Heart left ventricle (tissue), 16 donors: ENCODE measurements around the gene NUDCD3. TPM values are rescaled to one million over a fixed set of nuclear protein-coding genes. Genes with fewer than 3 reads are reported as not detected.

ENCODE experiments used
- ATAC-seq, 4 donors: fragments of 200-7000 bp; cut with Tn5 transposase; one replicate each; pipeline ENCODE4 v1.9.1; 2020 to 2022; ENCODE audit warnings: moderate library complexity in 4 of 4, mild to moderate bottlenecking in 3 of 4, moderate number of reproducible peaks in 1 of 4
- DNase-seq, 5 donors: peaks; one replicate each; pipeline ENCODE4 v3.0.0-alpha.2; 2020
- H3K27ac ChIP-seq, 12 donors: fragments of 200-600 bp; sonication (generic) in 4 of 12; one replicate each; pipeline versions ENCODE4 v1.5.0 to v1.8.0; 2016 to 2022; ENCODE audit warnings: mild to moderate bottlenecking in 2 of 12
- H3K27me3 ChIP-seq, 9 donors: fragments of 200-600 bp; sonication (generic) in 2 of 9; one replicate each; pipeline versions ENCODE4 v1.5.1 to v1.8.0; 2016 to 2022; ENCODE audit warnings: mild to moderate bottlenecking in 3 of 9
- H3K36me3 ChIP-seq, 9 donors: fragments of 200-600 bp; sonication (generic) in 2 of 9; one replicate each; pipeline versions ENCODE4 v1.5.0 to v1.8.0; 2018 to 2022; ENCODE audit warnings: mild to moderate bottlenecking in 2 of 9
- H3K4me1 ChIP-seq, 12 donors: fragments of 200-600 bp; sonication (generic) in 4 of 12; one replicate each; pipeline versions ENCODE4 v1.5.0 to v1.8.0; 2016 to 2022; ENCODE audit warnings: mild to moderate bottlenecking in 3 of 12
- H3K4me3 ChIP-seq, 12 donors: fragments of 200-600 bp; sonication (generic) in 4 of 12; one replicate each; pipeline versions ENCODE4 v1.5.0 to v1.8.0; 2017 to 2022; ENCODE audit warnings: mild to moderate bottlenecking in 9 of 12, moderate library complexity in 4 of 12
- H3K9me3 ChIP-seq, 12 donors: fragments of 200-600 bp; sonication (generic) in 4 of 12; one replicate each; pipeline versions ENCODE4 v1.5.0 to v1.8.0; 2016 to 2022; ENCODE audit warnings: mild to moderate bottlenecking in 1 of 12
- POLR2A ChIP-seq, 2 donors: fragments of 450-650 bp; IDR thresholded peaks; one replicate each; pipeline ENCODE4 v1.6.1; 2017; ENCODE audit warnings: antibody characterized with exemption in 2 of 2, mild to moderate bottlenecking in 2 of 2, moderate library complexity in 2 of 2
- WGBS, 4 donors: extraction: QIAGEN DNeasy Blood & Tissue Kit in 2 of 4; methylation state at CpG; one replicate each; pipeline versions ENCODE4 v1.1.5 to v1.1.7; 2013 to 2018; 5-methylcytosine and 5-hydroxymethylcytosine counted together
- intact Hi-C, 10 donors: fragments of 100-400 bp; cut with DNase I; formaldehyde crosslinking; loops; one replicate each; pipeline versions ENCODE4 v1.11.1 to v1.14.2; 2022
- polyA plus RNA-seq, 2 donors: library from polyadenylated mRNA; stranded (reverse); fragments of 200-250 nt; gene quantifications; one replicate each; pipeline ENCODE4 v1.2.3, GENCODE V29; 2013
- total RNA-seq, 9 donors: library from RNA; depleted of rRNA in 2 of 9; stranded (reverse); fragments of >200 nt in 2 of 9; fragmentation: NEBNext Ultra II Directional in 3 of 9; extraction: Animal tissue kit (Norgen Biotek cat#: 25700) in 3 of 9; gene quantifications; one replicate each; pipeline versions ENCODE4 v1.1.0 to v1.2.4, GENCODE V29; 2016 to 2023
- TF ChIP-seq, protein P1 (sequence below), 12 donors: fragments of 200-600 bp; sonication (generic) in 4 of 12; IDR thresholded peaks; one replicate each; pipeline versions ENCODE4 v1.5.0 to v1.8.0; 2018 to 2022; ENCODE audit warnings: antibody characterized with exemption in 12 of 12, mild to moderate bottlenecking in 5 of 12
- donor health status: ischemic (EF 13 %, LVEDD 7.1; RV severe dilation, severe dysfunction).
- donor health status: healthy with polysubstance abuse.
- donor health status: DM: no; HTN: yes; CAD: no.
- donor health status: DM: no; HTN: no; CAD: no.
- donor health status: ischemic (EF 25% LVEDD 6.9; RV normal size, moderate dysfunction).
- donor health status: ischemic (EF 25% LVEDD 5.7; RV mildly dilated, moderate dysfunction).
- donor health status: healthy.
- donor health status: DM: yes; HTN: yes; CAD: no.
- donor health status: ischemic (EF 35%, LVEDD 5.7; RV mildly dilated, moderate dysfunction).
- donor health status: nonischemic (EF 11% LVEDD 7.7; RV severe dilation, severe dysfunction).
- donor health status: DM: yes; HTN: yes; CAD: no.
- donor health status: PGD.
- donor health status: ischemic (EF 29% LVEDD 5.4; RV normal size, mild dysfunction).
- donor health status: nonischemic (EF 23%, LVEDD 6.1; RV moderate dilation, normal function).

The NUDCD3 gene
- total and polyA plus RNA-seq, 11 donors, result 16.7 to 133 (median 91.5) TPM

DNA sequence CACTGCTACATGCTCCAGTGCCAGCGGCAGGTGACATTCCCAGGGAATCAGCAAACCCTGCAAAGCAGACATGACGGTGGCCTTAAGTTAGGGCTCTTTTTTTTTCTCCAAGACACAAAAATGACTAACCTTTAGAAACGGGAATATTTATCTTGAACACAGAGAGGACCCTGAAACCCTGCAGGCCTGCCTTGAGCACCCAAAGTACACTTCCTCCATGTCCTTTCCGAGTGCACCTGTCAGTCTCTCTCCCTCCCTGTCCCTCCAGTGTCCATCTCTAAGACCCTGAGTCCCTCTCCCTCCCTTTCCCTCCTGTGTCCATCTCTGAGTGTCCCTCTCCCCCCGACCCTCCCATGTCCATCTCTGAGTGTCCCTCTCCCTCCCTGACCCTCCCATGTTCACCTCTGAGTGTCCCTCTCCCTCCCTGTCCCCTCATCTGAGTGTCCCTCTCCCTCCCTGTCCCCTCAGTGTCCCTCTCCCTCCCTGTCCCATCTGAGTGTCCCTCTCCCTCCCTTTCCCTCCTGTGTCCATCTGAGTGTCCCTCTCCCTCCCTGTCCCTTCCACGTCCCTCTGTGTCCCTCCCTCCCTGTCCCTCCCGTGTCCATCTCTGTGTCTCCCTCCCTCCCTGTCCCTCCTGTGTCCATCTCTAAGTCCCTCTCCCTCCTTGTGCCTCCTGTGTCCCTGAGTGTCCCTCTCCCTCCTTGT, 113.9 kb downstream of the NUDCD3 start:
- no peaks in the 10 kb centered on the region for H3K27me3 ChIP-seq
- no peaks in the 10 kb centered on the region for H3K9me3 ChIP-seq
- no peak overlapping the region for H3K27ac ChIP-seq
- intact Hi-C loops, result loop anchor here in 4 of 10 donors (2.0 to 10.0 kb wide), 3 partner anchors 100 to 191 kb away; no protein-coding TSS in a partner anchor
- no peak for DNase-seq
- H3K4me1 ChIP-seq, result no peaks in the 10 kb centered on the region
- peak in 1 of 4 donors; percentile 2 for ATAC-seq
- 50 to 60% (median 55%) methylated on average over 7 of the region's 7 CpGs for WGBS, 4 donors
- TF ChIP-seq POLR2A (IDR thresholded peaks at IDR 0.05), result no peak
- TF ChIP-seq, protein P1, sequence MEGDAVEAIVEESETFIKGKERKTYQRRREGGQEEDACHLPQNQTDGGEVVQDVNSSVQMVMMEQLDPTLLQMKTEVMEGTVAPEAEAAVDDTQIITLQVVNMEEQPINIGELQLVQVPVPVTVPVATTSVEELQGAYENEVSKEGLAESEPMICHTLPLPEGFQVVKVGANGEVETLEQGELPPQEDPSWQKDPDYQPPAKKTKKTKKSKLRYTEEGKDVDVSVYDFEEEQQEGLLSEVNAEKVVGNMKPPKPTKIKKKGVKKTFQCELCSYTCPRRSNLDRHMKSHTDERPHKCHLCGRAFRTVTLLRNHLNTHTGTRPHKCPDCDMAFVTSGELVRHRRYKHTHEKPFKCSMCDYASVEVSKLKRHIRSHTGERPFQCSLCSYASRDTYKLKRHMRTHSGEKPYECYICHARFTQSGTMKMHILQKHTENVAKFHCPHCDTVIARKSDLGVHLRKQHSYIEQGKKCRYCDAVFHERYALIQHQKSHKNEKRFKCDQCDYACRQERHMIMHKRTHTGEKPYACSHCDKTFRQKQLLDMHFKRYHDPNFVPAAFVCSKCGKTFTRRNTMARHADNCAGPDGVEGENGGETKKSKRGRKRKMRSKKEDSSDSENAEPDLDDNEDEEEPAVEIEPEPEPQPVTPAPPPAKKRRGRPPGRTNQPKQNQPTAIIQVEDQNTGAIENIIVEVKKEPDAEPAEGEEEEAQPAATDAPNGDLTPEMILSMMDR (IDR thresholded peaks at IDR 0.05), result no peak
- no peak overlapping the region for H3K4me3 ChIP-seq
- peaks cover 0 to 5% (median 0%) of the 10 kb centered on the region in 9 donors for H3K36me3 ChIP-seq

DNA sequence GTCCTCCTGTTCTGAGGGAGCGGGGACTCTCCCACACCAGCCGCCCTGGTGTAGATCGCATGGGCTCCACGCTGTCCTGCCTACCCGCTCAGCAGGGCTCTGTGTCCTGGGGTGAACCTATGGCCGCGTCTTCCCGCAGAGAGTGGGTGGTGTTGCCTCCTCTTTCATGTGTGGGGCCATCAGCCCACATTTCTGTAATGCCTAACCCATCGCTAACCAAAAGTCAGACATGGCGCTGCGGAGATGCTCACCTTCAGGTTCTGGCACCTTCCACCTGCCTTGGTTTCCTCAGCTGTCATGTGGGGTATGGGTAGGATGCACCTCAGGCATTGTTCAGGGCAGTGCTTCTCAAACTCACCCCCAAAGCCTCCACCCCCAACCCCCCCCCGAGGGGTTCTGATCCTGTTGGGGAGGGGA, 114.5 kb downstream of the NUDCD3 start:
- no peaks in the 10 kb centered on the region for H3K4me1 ChIP-seq
- H3K27ac ChIP-seq, result no peak overlapping the region
- ATAC-seq, result peak in 1 of 4 donors; percentile 2
- H3K36me3 ChIP-seq, result peaks cover 0 to 3% (median 0%) of the 10 kb centered on the region in 9 donors
- no peaks in the 10 kb centered on the region for H3K27me3 ChIP-seq
- intact Hi-C loops, result loop anchor here in 4 of 10 donors (2.0 to 10.0 kb wide), 3 partner anchors 101 to 191 kb away; no protein-coding TSS in a partner anchor
- H3K4me3 ChIP-seq, result no peak overlapping the region
- no peak for TF ChIP-seq POLR2A (IDR thresholded peaks at IDR 0.05)
- TF ChIP-seq, protein P1 (IDR thresholded peaks at IDR 0.05), result no peak
- no peak for DNase-seq
- 73 to 85% (median 83%) methylated on average over 12 of the region's 12 CpGs for WGBS, 4 donors
- no peaks in the 10 kb centered on the region for H3K9me3 ChIP-seq

DNA sequence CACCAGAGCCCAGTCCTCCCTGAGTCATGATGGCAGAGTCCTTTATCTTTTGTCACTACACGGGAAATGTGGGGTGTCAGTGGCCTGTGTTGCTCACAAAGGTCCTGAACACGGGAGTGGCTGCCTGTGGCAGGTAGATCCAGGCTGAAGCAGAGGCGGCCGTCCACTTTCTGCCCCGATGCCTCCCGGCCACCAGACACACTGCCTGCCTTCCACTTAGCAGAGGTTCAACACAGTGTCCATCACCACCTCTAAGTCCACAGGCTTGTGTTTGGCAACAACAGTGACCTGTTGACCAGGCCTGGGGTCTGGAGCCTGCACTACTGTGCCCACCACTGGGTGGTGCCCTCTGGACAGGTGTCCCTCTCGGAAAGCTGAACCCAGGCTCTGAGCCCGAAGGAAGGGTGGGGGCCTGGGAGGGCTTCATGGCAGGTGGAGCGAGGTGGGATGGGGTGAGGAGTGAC, 115.2 kb downstream of the NUDCD3 start:
- Histone ChIP-seq H3K4me1 (no peaks in the 10 kb centered on the region), H3K27me3 (no peaks in the 10 kb centered on the region), H3K27ac (no peak overlapping the region), H3K9me3 (no peaks in the 10 kb centered on the region), H3K36me3 (no peaks in the 10 kb centered on the region), H3K4me3 (no peak overlapping the region)
- intact Hi-C loops, result loop anchor here in 4 of 10 donors (5.0 to 10.0 kb wide), 2 partner anchors 190 to 192 kb away; no protein-coding TSS in a partner anchor
- ATAC-seq, result peak; percentile 42 to 65 (median 58)
- 62 to 72% (median 67%) methylated on average over 6 to 9 of the region's 9 CpGs for WGBS, 4 donors
- no peak for TF ChIP-seq POLR2A (IDR thresholded peaks at IDR 0.05)
- TF ChIP-seq, protein P1 (IDR thresholded peaks at IDR 0.05), result peak in 11 of 12 donors; percentile 20 to 58 (median 40)
- peak in 1 of 5 donors; percentile 43 for DNase-seq

DNA sequence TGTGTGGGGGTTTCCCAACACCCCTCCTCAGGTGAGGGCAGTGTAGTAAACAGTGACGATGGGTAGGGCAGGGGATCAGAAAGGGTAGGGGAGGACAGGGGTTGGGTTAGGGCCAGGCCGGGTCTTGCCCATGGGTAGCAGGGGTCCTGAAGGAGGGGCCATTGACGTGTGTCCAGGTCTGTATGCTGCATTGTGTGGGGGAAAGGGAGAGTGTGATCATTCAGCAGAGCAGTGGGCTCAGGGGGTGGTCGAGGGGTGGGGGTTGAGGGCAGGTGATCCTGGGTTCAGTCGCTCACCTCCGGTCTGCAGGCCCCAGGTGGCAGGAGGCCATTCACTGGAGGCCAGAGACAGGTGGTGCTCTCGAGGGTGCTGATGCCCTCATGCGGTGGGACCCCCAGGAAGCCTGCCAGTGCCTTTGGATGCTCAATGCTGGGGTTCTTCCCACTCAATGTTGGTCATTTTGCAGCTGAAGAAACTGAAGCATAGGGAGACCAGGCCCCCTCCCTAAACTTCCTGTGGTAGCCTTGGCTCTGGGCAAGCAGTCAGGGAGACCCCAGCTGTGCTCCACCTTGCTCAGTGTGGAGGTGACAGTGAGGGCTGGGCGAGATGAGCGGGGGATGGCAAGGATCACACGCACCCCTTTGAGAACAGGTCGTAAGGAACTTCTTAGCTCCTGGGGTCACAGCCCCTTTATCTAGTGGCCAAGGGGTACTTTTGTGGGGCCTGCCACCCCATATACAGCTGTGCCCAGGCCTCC, 116.3 kb downstream of the NUDCD3 start:
- no peak for TF ChIP-seq POLR2A (IDR thresholded peaks at IDR 0.05)
- TF ChIP-seq, protein P1 (IDR thresholded peaks at IDR 0.05), result no peak
- DNase-seq (no peak), ATAC-seq (no peak)
- Histone ChIP-seq H3K4me3 (no peak overlapping the region), H3K4me1 (no peaks in the 10 kb centered on the region), H3K36me3 (no peaks in the 10 kb centered on the region), H3K27me3 (no peaks in the 10 kb centered on the region), H3K27ac (no peak overlapping the region), H3K9me3 (peaks cover 0 to 7% (median 0%) of the 10 kb centered on the region in 12 donors)
- 73 to 77% (median 75%) methylated on average over 11 to 12 of the region's 12 CpGs for WGBS, 4 donors
- intact Hi-C loops, result loop anchor here in 2 of 10 donors (10.0 kb wide), 1 partner anchor 191 kb away; no protein-coding TSS in a partner anchor
